ENCODE measurements around the gene EFHB.

GRCh38 chr3:19967812-19968211 is 33.8 kb upstream of the EFHB start:
- TF ChIP-seq CTCF (conservative IDR thresholded peaks at IDR 0.05 in 1 of 2, IDR thresholded peaks at IDR 0.05 in 1 of 2; ENCODE audit: extremely low read depth in 1 of 2, insufficient read depth in 1 of 2, low read depth in 1 of 2, low read length in 2 of 2) (no peak), EZH2 (IDR thresholded peaks at IDR 0.05; ENCODE audit: borderline replicate concordance, low read length) (no peak)

Measured in mammary epithelial cell (primary cell).